Breast epithelium (tissue), 3 donors: ENCODE measurements around the gene CDK5RAP3.

Experiments
- POLR2A ChIP-seq: fragments of 450-650 bp; IDR thresholded peaks from one replicate; pipeline ENCODE4 v1.6.1; 2016; ENCODE audit warnings: antibody characterized with exemption, mild to moderate bottlenecking, moderate library complexity
- POLR2AphosphoS5 ChIP-seq, 3 donors: sonication (generic); formaldehyde crosslinking; IDR thresholded peaks; one replicate each; pipeline ENCODE4 v1.6.1; 2017; ENCODE audit warnings: antibody characterized with exemption in 3 of 3
- TF ChIP-seq, protein P1 (sequence below), 3 donors: fragments of 450-650 bp; IDR thresholded peaks; one replicate each; pipeline ENCODE4 v1.5.1; 2016 to 2017; ENCODE audit warnings: antibody characterized with exemption in 3 of 3, mild to moderate bottlenecking in 3 of 3, moderate library complexity in 3 of 3

DNA sequence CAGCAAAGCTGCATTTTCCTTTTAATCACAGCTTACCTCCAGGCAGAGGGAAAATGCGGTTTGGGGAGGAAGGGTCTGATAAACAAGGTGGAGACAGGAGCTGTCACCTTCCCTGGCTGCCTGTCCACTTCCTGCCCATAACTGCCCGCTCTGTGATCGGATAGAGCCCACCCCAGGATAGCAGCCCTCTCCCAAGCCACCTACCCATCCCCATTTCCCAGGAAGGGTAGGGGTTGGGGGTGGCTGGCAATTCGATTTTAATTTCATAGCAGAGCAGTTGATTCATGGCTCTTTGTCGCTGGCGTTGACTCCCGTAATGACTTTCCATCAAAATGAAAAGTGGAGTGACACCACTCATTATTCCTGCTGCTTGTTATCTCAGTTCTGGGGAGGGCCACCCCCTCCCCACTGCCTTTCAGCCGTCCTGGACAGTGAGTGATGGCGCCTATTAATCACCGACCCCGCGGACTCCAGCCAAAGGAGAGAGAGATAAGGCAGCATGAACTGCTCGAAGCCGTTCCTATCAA, 11.2 kb downstream of the CDK5RAP3 start:
- TF ChIP-seq POLR2AphosphoS5 (IDR thresholded peaks at IDR 0.05) = no peak
- TF ChIP-seq, protein P1, sequence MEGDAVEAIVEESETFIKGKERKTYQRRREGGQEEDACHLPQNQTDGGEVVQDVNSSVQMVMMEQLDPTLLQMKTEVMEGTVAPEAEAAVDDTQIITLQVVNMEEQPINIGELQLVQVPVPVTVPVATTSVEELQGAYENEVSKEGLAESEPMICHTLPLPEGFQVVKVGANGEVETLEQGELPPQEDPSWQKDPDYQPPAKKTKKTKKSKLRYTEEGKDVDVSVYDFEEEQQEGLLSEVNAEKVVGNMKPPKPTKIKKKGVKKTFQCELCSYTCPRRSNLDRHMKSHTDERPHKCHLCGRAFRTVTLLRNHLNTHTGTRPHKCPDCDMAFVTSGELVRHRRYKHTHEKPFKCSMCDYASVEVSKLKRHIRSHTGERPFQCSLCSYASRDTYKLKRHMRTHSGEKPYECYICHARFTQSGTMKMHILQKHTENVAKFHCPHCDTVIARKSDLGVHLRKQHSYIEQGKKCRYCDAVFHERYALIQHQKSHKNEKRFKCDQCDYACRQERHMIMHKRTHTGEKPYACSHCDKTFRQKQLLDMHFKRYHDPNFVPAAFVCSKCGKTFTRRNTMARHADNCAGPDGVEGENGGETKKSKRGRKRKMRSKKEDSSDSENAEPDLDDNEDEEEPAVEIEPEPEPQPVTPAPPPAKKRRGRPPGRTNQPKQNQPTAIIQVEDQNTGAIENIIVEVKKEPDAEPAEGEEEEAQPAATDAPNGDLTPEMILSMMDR (IDR thresholded peaks at IDR 0.05) = no peak
- no peak for TF ChIP-seq POLR2A
